SK-MEL-5 (cell line): Measurements from ENCODE around the gene SEC14L6. TPM values are rescaled to one million over a fixed set of nuclear protein-coding genes. Genes with fewer than 3 reads are reported as not detected.

Experiments
- DNase-seq: peaks from one replicate; pipeline ENCODE4 v3.0.0-alpha.2; 2016; ENCODE audit warnings: low read depth, low spot score
- in situ Hi-C: cut with HindIII; loops from 2 replicates; pipeline ENCODE4 v1.10.0; 2016; ENCODE audit warnings: low sequenced_read_pairs, high pct_unique_total_duplicates, low pct_unique_long_range_greater_than_20kb
- total RNA-seq: library from RNA; depleted of rRNA; stranded (reverse); fragments of >200 nt; shearing (Covaris generic); gene quantifications from 2 replicates; pipeline ENCODE4 v1.2.3, GENCODE V29; 2014; rRNA removed

SEC14L6 gene
- total RNA-seq, 1 experiment from 2014 or later, result not detected

GRCh38 chr22:30485362-30485988, 61.1 kb downstream of the SEC14L6 start:
- DNase-seq, result peak; percentile 71
- in situ Hi-C loops, result no loop called here

GRCh38 chr22:30483169-30483568, 63.4 kb downstream of the SEC14L6 start:
- in situ Hi-C loops, result no loop called here
- DNase-seq, result no peak

DNA sequence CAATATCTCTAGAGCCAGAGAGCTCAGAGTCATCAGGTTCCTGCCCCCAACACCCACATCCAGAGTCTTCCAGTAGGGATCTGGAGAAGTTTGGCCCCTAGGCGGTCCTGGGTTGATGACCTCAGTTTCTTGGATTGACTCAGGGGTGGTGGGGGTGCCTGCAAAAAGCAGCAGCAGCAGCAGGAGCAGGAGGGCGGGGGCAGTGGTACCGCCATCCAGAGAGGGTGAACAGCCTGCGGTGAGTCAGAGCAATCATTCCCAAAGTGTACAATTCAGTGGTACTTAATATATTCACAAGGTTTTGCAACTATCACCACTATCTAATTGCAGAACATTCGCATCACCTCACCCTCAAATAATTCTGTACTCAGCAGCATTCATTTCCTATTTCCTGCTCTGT, 64.8 kb downstream of the SEC14L6 start:
- in situ Hi-C loops, result no loop called here
- no peak for DNase-seq

GRCh38 chr22:30479981-30480380, 66.6 kb downstream of the SEC14L6 start:
- in situ Hi-C loops, result no loop called here

GRCh38 chr22:30474683-30475424, 71.7 kb downstream of the SEC14L6 start:
- in situ Hi-C loops, result no loop called here
- DNase-seq, result no peak

More at GRCh38 chr22:30479981-30480380, 66.6 kb downstream of the SEC14L6 start:
- no peak for DNase-seq

GRCh38 chr22:30474121-30474520, 72.4 kb downstream of the SEC14L6 start:
- DNase-seq, result no peak
- in situ Hi-C loops, result no loop called here

DNA sequence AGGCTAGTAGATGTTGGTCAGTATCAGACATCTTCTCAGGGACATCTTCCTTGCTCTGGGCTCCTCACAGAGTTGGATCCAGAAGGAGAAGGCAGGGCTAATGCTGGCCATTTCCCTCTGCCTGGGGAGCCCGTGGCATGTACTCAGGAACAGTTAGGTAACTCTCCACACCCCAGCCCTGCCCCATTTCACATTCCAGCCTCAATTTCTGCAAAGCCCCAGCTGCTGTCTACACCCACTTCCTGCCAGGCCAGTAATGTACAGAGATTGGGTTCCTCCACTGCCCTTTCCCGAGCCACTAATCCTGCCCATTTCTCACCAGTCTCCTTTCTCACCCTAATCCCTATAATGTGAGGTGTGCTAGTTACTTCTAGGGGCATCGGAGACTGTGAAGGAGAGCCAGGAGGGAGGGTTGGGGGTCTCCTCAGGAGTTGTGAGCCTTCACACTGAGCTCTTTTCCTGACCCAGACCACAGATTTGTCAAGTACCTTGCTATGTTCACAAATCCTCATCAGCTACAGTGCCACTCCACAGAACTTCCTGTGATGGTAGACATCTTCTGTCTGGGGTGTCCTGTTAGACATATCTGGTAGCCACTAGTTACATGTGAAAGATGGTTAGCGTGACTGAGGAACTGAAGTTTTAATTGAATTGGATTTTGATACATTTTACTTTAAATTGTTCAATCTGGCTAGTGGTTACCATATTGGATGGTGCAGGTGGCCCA, 73.4 kb downstream of the SEC14L6 start:
- no peak for DNase-seq
- in situ Hi-C loops, result no loop called here

Other genes starting within 250 kb of the SEC14L6 start
- gene TBC1D10A, start 219.8 kb downstream of the SEC14L6 start, total RNA-seq, result 38.2 and 46.8 TPM in 2 replicates
- gene SF3A1, start 189.8 kb downstream of the SEC14L6 start, total RNA-seq, result 54.6 and 62.9 TPM in 2 replicates
- 0.59 and 0.82 TPM in 2 replicates for gene CCDC157, start 189.7 kb downstream of the SEC14L6 start, total RNA-seq
- 12.2 and 14.2 TPM in 2 replicates for gene RNF215, start 159.3 kb downstream of the SEC14L6 start, total RNA-seq
- gene SEC14L2, start 149.7 kb downstream of the SEC14L6 start, total RNA-seq, result 4.0 and 7.4 TPM in 2 replicates
- 83.1 and 92.2 TPM in 2 replicates for gene MTFP1, start 121.0 kb downstream of the SEC14L6 start, total RNA-seq
- gene SEC14L3, start 74.7 kb downstream of the SEC14L6 start, total RNA-seq, result not detected in 2 replicates
- gene SEC14L4, start 41.0 kb downstream of the SEC14L6 start, total RNA-seq, result 0.24 and 0.59 TPM in 2 replicates
- 0.55 and 0.96 TPM in 2 replicates for gene GAL3ST1, start 27.9 kb upstream of the SEC14L6 start, total RNA-seq
- 185 and 200 TPM in 2 replicates for gene PES1, start 45.2 kb upstream of the SEC14L6 start, total RNA-seq
- 1.8 and 2.0 TPM in 2 replicates for gene TCN2, start 60.4 kb upstream of the SEC14L6 start, total RNA-seq
- 5.5 and 7.4 TPM in 2 replicates for gene SLC35E4, start 89.0 kb upstream of the SEC14L6 start, total RNA-seq
- 6.6 and 7.0 TPM in 2 replicates for gene DUSP18, start 121.1 kb upstream of the SEC14L6 start, total RNA-seq
- gene OSBP2, start 148.1 kb upstream of the SEC14L6 start, total RNA-seq, result 1.6 and 1.8 TPM in 2 replicates